CD14-positive monocyte (primary cell): ENCODE data around the gene FOXP1. TPM values are rescaled to one million over a fixed set of nuclear protein-coding genes. Genes with fewer than 3 reads are reported as not detected.

Source experiments
- DNase-seq, 3 donors: peaks; one replicate each; pipeline ENCODE4 v3.0.0-alpha.2; 2011 to 2022
- H2AFZ ChIP-seq: 2 replicates; pipeline ENCODE4 v1.6.0; 2012; ENCODE audit warnings: mild to moderate bottlenecking, low read depth, low read length, inconsistent platforms; ENCODE audit not compliant: insufficient read depth, poor library complexity, severe bottlenecking
- H3K27ac ChIP-seq, 2 donors: 1 replicate in 1 of 2; 2 replicates in 1 of 2; pipeline ENCODE4 v1.5.1; 2012 to 2013; ENCODE audit warnings: low read length in 2 of 2, control low read depth in 1 of 2, inconsistent platforms in 1 of 2, low read depth in 1 of 2, mild to moderate bottlenecking in 1 of 2
- H3K27me3 ChIP-seq, 2 donors: one replicate each; pipeline versions ENCODE4 v1.6.0 to v1.6.1; 2011 to 2013; ENCODE audit warnings: low read length in 2 of 2; ENCODE audit not compliant: control insufficient read depth in 2 of 2, insufficient read depth in 2 of 2
- H3K36me3 ChIP-seq, 2 donors: replicated peaks in 1 of 2; 1 replicate in 1 of 2; 2 replicates in 1 of 2; pipeline versions ENCODE4 v1.5.1 to v1.6.1; 2012 to 2013; ENCODE audit warnings: low read length in 2 of 2, control low read depth in 1 of 2, inconsistent platforms in 1 of 2, mild to moderate bottlenecking in 1 of 2; ENCODE audit not compliant: insufficient read depth in 2 of 2, control insufficient read depth in 1 of 2
- H3K4me1 ChIP-seq, 2 donors: 1 replicate in 1 of 2; 2 replicates in 1 of 2; pipeline versions ENCODE4 v1.5.1 to v1.6.1; 2012 to 2013; ENCODE audit warnings: low read length in 2 of 2, control low read depth in 1 of 2, inconsistent platforms in 1 of 2, mild to moderate bottlenecking in 1 of 2, moderate library complexity in 1 of 2; ENCODE audit not compliant: insufficient read depth in 2 of 2, control insufficient read depth in 1 of 2
- H3K4me2 ChIP-seq: replicated peaks from 2 replicates; pipeline ENCODE3; 2012; ENCODE audit warnings: low read length, moderate library complexity, mild to moderate bottlenecking; ENCODE audit not compliant: poor library complexity, severe bottlenecking; ENCODE audit errors: extremely low read depth
- H3K4me3 ChIP-seq, 3 experiments: fragments of 200-600 bp in 1 of 3; sonication (generic) in 1 of 3; replicated peaks in 1 of 3; 1 replicate in 2 of 3; 2 replicates in 1 of 3; pipeline ENCODE4 v1.5.1; 2011 to 2013; ENCODE audit warnings: low read length in 3 of 3, mild to moderate bottlenecking in 3 of 3, control low read depth in 2 of 3, low read depth in 2 of 3, inconsistent platforms in 1 of 3, moderate library complexity in 1 of 3
- H3K79me2 ChIP-seq: 2 replicates; pipeline ENCODE4 v1.6.0; 2012; ENCODE audit warnings: mild to moderate bottlenecking, control low read depth, inconsistent platforms, low read length, moderate library complexity; ENCODE audit not compliant: insufficient read depth
- H3K9ac ChIP-seq: 2 replicates; pipeline ENCODE4 v1.6.0; 2017; ENCODE audit warnings: low read length, mild to moderate bottlenecking; ENCODE audit not compliant: insufficient read depth, poor library complexity, severe bottlenecking
- H3K9me3 ChIP-seq, 2 donors: replicated peaks in 1 of 2; 1 replicate in 1 of 2; 2 replicates in 1 of 2; pipeline versions ENCODE4 v1.5.1 to v1.6.1; 2012 to 2013; ENCODE audit warnings: low read length in 2 of 2, control low read depth in 1 of 2; ENCODE audit not compliant: control insufficient read depth in 1 of 2, insufficient read depth in 1 of 2
- H4K20me1 ChIP-seq: 2 replicates; pipeline ENCODE4 v1.6.0; 2012; ENCODE audit warnings: mild to moderate bottlenecking, low read length, control low read depth, moderate library complexity; ENCODE audit not compliant: insufficient read depth
- H3K27ac Mint-ChIP-seq, 7 donors: one replicate each; pipeline ENCODE4 v1.8.0; 2020; ENCODE audit warnings: mild to moderate bottlenecking in 7 of 7, mixed read lengths in 7 of 7, moderate library complexity in 6 of 7, inconsistent platforms in 2 of 7
- H3K27me3 Mint-ChIP-seq, 3 donors: one replicate each; pipeline ENCODE4 v1.8.0; 2021 to 2022; ENCODE audit warnings: low read depth in 3 of 3, mild to moderate bottlenecking in 3 of 3, mixed read lengths in 3 of 3, moderate library complexity in 3 of 3, inconsistent platforms in 1 of 3
- H3K36me3 Mint-ChIP-seq, 2 donors: one replicate each; pipeline ENCODE4 v1.8.0; 2020; ENCODE audit warnings: mixed read lengths in 2 of 2, inconsistent platforms in 1 of 2, mild to moderate bottlenecking in 1 of 2
- H3K4me1 Mint-ChIP-seq: one replicate; pipeline ENCODE4 v1.8.0; 2020; ENCODE audit warnings: mild to moderate bottlenecking, mixed read lengths
- H3K4me3 Mint-ChIP-seq, 2 donors: one replicate each; pipeline ENCODE4 v1.8.0; 2020; ENCODE audit warnings: mild to moderate bottlenecking in 2 of 2, mixed read lengths in 2 of 2, moderate library complexity in 1 of 2
- H3K9me3 Mint-ChIP-seq, 7 donors: one replicate each; pipeline ENCODE4 v1.8.0; 2020 to 2022; ENCODE audit warnings: mixed read lengths in 7 of 7, mild to moderate bottlenecking in 6 of 7, moderate library complexity in 6 of 7, inconsistent platforms in 2 of 7
- WGBS: methylation state at CpG from one replicate; pipeline ENCODE4 v1.1.5; 2013; ENCODE audit warnings: missing lambda C conversion rate; ENCODE audit not compliant: insufficient coverage; 5-methylcytosine and 5-hydroxymethylcytosine counted together
- intact Hi-C, 2 donors: fragments of 100-400 bp; cut with micrococcal nuclease; formaldehyde crosslinking; loops; one replicate each; pipeline versions ENCODE4 v1.15.0 to v1.15.1; 2023
- polyA plus RNA-seq, 3 donors: library from polyadenylated mRNA; depleted of rRNA in 1 of 3; unstranded in 2 of 3; stranded (reverse) in 1 of 3; fragments of 300-500 nt in 2 of 3; fragments of >200 nt in 1 of 3; fragmentation: Illumina TruSeq in 2 of 3; gene quantifications; 1 replicate in 2 of 3; 2 replicates in 1 of 3; pipeline ENCODE4 v1.2.3, GENCODE V29; 2012 to 2021
- TF ChIP-seq, protein P1 (sequence below): fragments of 200-600 bp; IDR thresholded peaks from one replicate; pipeline ENCODE4 v1.8.0; 2022; ENCODE audit warnings: antibody characterized with exemption, mild to moderate bottlenecking

FOXP1 gene
- polyA plus RNA-seq, 3 donors, result 25.7 to 42.6 (median 27.8) TPM

DNA sequence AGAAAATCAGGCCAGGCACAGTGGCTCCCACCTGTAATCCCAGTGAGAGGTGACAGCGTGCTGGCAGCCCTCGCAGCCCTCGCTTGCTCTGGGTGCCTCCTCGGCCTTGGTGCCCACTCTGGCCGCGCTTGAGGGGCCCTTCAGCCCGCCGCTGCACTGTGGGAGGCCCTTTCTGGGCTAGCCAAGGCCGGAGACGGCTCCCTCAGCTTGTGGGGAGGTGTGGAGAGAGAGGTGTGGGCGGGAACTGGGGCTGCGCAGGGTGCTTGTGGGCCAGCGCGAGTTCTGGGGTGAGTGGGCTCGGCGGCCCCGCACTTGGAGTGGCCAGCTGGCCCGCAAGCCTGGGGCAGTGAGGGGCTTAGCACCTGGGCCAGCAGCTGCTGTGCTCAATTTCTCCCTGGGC lies 252.6 kb downstream of the FOXP1 start:
- Histone ChIP-seq H3K79me2 (peaks cover 10% of the 10 kb centered on the region), H3K4me1 (no peaks in the 10 kb centered on the region), H2AFZ (no peak overlapping the region), H3K36me3 (peaks cover 27 to 43% of the 10 kb centered on the region in 2 donors), H3K9ac (no peak overlapping the region), H4K20me1 (peaks cover 39% of the 10 kb centered on the region), H3K9me3 (peaks cover 0 to 10% of the 10 kb centered on the region in 2 donors), H3K4me2 (no peak overlapping the region), H3K27ac (no peak overlapping the region), H3K27me3 (no peaks in the 10 kb centered on the region), H3K4me3 (no peak overlapping the region)
- no peak for DNase-seq
- TF ChIP-seq, protein P1, sequence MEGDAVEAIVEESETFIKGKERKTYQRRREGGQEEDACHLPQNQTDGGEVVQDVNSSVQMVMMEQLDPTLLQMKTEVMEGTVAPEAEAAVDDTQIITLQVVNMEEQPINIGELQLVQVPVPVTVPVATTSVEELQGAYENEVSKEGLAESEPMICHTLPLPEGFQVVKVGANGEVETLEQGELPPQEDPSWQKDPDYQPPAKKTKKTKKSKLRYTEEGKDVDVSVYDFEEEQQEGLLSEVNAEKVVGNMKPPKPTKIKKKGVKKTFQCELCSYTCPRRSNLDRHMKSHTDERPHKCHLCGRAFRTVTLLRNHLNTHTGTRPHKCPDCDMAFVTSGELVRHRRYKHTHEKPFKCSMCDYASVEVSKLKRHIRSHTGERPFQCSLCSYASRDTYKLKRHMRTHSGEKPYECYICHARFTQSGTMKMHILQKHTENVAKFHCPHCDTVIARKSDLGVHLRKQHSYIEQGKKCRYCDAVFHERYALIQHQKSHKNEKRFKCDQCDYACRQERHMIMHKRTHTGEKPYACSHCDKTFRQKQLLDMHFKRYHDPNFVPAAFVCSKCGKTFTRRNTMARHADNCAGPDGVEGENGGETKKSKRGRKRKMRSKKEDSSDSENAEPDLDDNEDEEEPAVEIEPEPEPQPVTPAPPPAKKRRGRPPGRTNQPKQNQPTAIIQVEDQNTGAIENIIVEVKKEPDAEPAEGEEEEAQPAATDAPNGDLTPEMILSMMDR, result no peak
- no peak overlapping the region for H3K4me3 Mint-ChIP-seq
- H3K36me3 Mint-ChIP-seq, result peaks cover 53 to 74% of the 10 kb centered on the region in 2 donors
- 90% methylated on average over 15 of the region's 18 CpGs for WGBS
- intact Hi-C loops, result no loop called here
- peaks cover 6% of the 10 kb centered on the region for H3K4me1 Mint-ChIP-seq
- peaks cover 0 to 3% (median 0%) of the 10 kb centered on the region in 3 donors for H3K27me3 Mint-ChIP-seq
- H3K27ac Mint-ChIP-seq, result no peak overlapping the region
- H3K9me3 Mint-ChIP-seq, result peaks cover 0 to 10% (median 6%) of the 10 kb centered on the region in 7 donors

DNA sequence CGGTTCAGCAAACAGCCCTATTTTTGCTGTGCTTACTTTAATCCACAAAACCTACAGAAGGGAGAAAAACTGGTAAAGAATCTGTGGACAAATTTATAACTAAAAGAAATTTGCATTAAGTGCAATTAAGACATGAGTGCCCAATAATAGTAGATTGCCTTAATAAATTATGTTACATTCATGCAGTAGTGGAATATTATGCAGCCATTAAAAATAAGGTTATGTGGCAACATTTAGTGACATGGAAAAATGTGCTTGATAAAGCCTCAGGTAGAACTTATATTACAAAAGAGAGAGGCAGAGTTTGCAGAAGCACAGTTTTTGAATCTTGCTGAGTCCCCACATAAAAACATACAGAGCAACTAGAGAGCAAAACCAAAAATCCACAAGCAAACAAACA lies 253.0 kb downstream of the FOXP1 start:
- WGBS, result no CpG with 5 or more reads among the region's 1 CpG
- peaks cover 53 to 72% of the 10 kb centered on the region in 2 donors for H3K36me3 Mint-ChIP-seq

More for the DNA sequence above, 253.0 kb downstream of the FOXP1 start:
- peaks cover 39% of the 10 kb centered on the region for H4K20me1 ChIP-seq
- no peaks in the 10 kb centered on the region for H3K4me1 ChIP-seq
- no peak for DNase-seq
- no peak overlapping the region for H3K4me3 ChIP-seq
- Mint-ChIP-seq H3K4me1 (peaks cover 6% of the 10 kb centered on the region), H3K27me3 (peaks cover 0 to 3% (median 0%) of the 10 kb centered on the region in 3 donors), H3K9me3 (peaks cover 0 to 10% (median 6%) of the 10 kb centered on the region in 7 donors), H3K4me3 (no peak overlapping the region), H3K27ac (peak overlapping the region in 1 of 7 donors; percentile 41)
- H3K27ac ChIP-seq, result no peak overlapping the region
- no peaks in the 10 kb centered on the region for H3K27me3 ChIP-seq
- H2AFZ ChIP-seq, result no peak overlapping the region
- peaks cover 0 to 10% of the 10 kb centered on the region in 2 donors for H3K9me3 ChIP-seq
- TF ChIP-seq, protein P1, result no peak
- H3K36me3 ChIP-seq, result peaks cover 27 to 43% of the 10 kb centered on the region in 2 donors
- no peak overlapping the region for H3K9ac ChIP-seq
- intact Hi-C loops, result no loop called here
- peaks cover 7% of the 10 kb centered on the region for H3K79me2 ChIP-seq
- H3K4me2 ChIP-seq, result no peak overlapping the region
